GM04503 (cell line): ENCODE data around the gene C7orf33.
A peak's percentile ranks its signal among the peaks of the same experiment; 100 is the strongest.
"Not testable (repeated sequence)": the region's sequence is repeated elsewhere in the genome, so short reads cannot be mapped to it uniquely, and the experiment has no call there.

Source experiments
- DNase-seq: peaks from one replicate; pipeline ENCODE4 v3.0.0-alpha.2; 2012; ENCODE audit warnings: low read depth

C7orf33 gene

DNA sequence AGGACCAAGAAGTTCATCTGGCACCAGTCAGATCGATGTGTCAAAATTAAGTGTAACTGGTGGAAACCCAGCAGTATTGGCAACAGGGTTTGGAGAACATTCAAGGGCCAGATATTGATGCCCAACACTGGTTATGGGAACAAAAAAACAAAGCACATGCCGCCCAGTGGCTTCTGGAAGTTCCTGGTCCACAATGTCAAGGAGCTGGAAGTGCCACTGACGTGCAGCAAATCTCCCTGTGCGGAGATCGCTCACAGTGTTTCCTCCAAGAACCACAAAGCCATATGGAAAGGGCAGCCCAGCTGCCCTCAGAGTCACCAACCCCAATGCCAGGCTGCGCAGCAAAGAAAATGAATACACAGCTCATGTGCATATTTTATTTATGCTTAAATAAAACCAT is 10.1 kb upstream of the C7orf33 start:
- DNase-seq: no peak

DNA sequence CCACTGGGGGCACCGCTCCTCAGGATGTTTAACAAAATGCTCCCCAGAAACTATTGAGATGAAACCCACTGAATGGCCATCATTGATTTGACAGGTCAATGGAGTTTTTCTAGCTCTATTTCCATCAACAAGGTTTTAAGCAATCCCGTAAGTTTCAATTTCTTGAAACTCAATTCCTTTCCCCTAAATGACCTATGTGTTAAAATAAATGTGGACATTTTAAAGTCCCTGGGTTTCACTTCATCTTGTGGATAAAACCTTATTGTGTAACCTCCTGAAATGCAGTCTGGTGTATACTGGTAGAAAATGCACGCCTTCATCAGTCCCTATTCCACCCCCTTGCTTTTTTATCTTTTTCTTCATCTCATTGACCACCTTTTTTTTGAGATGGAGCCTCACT is 8.9 kb upstream of the C7orf33 start:
- DNase-seq: no peak

DNA sequence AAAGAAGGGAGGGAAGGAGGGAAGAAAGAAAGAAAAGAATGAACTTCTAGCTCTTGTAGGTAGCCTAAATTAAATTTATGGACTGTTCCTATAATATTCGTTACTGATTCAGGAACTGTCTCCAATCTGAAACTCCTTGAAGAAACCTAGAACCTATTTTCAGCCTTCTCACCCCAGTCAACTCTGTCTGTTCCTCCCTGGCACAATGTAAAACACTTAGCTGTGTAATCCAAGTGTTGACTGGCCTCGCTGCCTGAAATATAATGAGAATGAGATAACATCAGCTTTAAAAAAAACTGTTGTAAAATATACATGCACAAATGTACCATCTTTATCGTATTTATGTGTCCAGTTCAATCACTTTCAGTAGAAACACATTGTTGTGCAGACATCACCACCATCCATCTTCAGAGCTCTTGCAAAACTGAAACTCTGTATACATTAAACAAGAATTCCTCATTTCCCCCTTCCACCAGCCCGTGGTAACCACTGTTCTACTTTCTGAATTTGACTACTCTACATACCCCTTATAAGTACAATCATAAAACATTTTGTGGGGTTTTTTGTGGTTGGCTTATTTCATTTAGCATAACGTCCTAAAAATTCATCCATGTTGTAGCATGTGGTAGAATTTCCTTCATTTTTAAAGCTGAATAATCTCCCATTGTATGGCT is 6.3 kb upstream of the C7orf33 start:
- DNase-seq: no peak

DNA sequence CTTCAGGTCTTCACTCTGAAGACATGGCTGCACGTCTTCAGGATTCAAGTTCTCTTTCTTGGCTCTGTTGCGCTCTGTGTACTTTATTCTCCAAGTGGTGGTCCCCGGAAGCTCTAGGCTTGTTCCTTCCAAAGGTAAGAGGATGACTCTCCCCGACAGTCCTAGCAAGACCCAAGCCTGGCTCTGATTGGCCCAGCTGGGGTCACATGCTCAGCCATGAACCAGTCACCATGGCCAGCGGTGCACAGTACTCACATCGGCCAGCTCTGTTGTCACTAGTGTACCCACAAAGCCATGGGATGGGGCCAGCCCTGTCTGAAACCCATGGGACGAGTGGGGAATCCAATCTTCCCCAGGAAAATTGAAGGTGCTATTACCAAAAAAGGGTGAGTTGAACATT is 5.2 kb upstream of the C7orf33 start:
- DNase-seq: no peak

DNA sequence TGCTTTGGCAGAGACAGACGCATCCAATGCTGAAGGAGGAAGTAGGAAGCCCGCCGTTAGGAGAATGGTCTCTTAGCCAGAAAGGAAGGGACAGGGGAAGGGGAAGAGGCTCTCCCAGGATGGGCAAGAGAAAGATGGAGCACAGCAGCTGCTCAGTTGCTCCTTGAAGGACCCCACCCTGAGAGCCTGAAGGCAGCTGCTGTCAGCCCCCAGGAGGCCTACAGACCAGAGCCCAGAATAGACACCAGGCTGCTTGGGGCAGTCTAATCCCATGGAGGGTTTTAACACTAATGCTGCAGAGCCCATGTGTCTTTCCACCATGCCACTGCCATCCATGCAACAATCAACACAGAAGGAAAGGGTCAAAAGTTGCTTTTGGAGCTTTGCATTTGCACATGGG is 3.5 kb upstream of the C7orf33 start:
- DNase-seq: no peak

DNA sequence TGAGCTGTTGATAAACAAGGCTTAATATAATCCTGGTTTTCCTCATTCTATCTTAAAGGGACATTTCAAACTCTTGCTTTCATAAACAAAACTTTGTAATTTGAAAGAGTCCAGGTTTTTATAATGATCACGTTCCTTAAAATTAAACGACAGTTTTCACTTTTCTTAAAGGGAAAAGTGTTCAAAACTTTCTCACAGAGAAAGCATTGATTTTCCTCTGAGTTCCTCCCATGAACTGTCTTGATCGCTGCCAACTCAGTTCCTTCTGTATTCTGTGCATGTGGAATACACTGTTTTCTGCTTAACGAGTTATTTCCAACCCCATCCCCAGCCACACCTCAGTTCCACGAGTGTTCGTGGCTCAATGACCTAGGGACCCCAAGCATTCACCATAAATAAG is 2.4 kb upstream of the C7orf33 start:
- no peak for DNase-seq

DNA sequence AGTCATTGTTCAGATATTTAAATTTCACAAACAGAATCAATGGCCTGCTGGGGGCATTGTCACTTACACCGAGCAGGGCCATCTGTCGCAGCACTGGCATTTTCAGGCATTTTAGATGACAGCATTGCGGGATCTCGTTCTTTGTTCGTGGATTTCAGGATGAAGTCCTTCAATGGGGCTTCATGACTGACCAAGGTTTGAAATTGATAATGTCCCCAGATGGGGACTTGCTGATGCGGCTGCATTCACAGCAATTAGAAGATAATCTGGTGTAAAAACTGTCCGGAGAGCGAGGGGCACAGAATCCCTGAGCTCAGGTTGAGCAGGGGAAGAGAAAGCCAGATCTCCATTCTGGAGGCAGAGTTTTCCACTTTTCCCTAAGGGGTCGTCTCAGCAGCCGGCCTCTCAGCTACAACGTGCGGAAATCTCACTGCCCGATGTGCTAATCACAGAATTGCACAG is 1.9 kb upstream of the C7orf33 start:
- DNase-seq: no peak

DNA sequence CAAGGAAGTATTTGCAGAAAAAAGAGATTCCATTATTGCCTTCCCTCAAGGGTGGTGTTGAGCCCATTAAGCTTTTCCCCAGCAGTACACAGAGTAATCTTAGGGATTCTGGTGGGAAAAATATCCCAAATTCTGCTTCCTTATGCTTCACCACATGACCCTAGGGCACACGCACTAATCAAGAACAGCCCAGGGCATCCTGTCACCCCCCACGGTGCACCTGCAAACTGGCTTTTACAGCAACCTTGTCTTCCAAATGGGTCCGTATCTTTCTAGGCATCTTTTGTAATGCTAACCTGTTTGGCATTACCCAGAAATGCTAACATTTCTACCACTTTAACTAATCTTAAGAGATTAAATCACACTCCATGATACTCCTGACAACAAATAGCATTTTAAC is 926 bp upstream of the C7orf33 start:
- DNase-seq: no peak

DNA sequence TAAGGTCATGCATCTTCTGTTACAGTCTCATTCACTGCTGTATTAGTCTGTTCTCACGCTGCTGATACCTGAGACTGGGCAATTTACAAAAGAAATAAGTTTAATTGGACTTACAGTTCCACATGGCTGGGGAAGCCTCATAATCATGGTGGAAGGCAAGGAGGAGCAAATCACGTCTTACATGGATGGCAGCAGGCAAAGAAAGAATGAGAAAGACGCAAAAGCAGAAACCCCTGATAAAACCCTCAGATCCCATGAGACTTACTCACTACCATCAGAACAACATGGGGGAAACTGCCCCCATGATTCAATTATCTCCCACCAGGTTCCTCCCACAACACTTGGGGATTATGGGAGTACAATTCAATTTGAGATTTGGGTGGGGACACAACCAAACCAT is 5.8 kb downstream of the C7orf33 start:
- not testable (repeated sequence) for DNase-seq

DNA sequence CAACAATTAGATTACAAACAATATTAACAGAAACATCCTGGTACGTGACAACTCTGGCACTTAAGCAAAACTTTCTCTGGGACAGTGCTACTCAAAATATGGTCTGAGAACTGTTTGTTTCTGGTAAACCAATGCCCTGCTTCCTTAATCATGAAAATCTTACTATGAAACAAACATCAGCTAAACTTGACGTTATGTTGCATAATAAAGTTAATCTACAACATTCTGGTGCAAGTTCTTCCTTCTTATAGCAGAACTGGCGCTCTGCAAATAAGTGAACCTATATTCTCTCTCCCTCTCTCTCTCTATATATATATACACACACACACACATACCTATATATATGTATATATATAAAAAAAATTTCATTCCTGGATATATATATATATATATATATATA is 7.8 kb downstream of the C7orf33 start:
- no peak for DNase-seq

DNA sequence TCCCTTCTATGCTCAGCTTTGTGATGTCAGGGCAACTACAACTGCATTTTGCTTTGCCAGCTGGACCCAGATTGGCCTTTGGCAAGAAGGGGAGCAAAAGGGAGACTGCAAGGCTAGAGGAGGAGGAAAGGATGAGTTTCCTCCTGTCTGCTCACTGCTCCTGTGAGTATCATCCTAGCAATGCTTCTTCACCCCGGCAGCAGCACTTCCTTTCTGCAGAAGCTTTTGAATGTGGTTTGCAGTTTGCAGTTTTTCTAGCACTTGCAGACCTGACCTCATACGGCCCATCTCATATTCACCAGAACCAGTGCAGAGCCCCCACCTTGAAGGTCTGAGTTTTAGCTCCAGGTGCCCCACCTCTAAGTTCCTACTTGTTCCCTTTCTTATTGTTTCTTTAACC is 14.8 kb downstream of the C7orf33 start:
- no peak for DNase-seq

DNA sequence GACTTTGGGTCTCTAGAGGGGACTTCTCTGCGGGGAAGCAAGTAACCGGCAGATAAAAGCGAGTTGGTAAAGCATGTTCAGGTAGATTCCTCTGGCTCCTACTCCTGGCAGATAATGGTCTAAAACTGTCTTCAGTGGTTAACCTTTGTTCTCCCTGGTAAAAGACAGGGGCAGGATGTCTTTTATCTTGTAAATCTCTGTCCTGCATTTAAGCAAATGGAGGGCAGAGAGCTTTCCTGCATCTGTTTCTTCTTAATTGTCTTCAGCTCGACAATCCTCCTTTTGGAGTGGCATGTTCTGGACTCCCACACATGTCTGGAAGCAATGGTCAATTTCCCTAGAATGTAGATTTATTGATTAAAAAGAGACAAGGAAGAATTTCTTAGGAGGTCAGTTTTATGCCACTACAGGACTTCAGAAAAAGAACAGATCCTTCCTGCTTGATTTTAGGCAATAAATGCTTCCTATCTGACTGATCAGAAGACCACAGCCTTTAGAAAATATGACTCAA is 16.6 kb downstream of the C7orf33 start:
- no peak for DNase-seq

DNA sequence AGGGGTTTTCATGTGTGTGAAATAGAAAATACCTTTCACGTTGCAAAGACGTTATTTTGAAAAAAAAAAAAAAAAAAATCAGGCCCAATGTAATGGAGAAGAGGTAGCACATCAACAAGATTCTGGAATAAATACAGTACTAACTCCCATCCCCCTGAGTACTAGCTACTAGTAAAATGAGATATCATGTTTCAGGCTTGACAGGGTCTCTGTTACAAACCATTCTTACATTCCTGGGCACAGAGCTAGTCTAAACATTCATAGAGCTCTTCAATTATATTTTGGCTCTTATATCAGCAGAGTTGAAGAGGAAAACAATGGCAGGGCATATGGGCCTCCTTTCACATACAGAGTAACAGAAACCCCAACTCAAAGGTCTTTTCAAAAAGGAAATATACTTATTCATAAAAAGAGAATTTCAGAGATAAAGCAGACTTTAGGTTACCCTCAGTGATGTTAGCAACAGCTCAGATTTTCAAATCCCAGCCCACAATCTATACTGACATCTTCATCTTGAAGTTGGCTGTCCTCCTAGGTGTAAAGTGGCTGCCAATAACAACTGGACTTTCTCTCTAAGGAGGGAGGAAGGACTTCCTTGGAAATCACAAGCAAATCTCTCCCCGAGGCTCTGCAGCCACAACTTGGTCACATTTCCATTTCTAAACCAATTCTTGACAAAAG is 18.6 kb downstream of the C7orf33 start:
- no peak for DNase-seq

DNA sequence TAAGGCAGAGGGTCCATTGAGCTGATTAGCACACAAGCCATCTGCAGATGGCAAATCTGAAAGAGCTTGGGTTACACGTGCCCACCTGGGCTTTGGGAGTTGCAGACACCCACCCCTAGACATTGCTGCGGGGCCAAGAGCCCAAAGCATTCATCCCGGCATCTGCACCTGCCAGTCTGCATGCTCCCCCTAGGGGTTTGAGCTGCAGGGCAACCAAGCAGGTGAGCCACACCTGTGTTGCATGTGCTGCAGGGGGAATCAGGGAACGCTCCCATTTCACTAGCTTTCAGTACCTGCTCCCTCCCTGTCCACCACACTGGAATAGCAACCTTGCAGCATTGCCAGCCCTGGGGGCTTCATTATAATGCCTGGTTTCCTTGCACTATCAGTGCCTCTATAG is 21.1 kb downstream of the C7orf33 start:
- DNase-seq: no peak

DNA sequence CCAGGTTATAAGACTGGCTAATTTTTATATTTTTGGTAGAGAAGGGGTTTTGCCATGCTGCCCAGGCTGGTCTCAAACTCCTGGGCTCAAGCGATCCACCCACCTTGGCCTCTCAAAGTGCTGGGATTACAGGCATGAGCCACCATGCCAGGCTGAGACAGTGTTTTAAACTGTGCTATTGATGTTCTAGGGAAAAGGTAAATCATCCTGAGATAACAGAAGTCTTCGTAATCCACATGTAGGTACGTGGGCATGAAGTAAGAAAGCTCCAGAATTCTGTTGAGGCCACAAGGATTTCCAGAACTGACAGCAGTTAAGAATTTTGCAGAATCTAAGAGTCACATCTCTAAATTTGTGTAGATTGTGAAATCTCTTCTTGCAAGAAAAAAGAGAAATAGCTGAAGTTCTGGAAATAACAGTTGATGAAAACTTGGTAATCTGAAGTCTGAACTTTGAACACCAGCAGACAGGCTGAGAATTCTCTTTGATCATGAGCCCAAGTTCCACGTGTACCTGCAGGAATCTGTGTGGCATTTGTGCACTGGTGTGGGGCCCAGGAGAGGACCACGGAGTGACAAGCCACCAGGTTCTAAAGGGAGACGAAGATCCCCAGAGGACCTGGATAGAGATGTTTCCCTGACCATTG is 24.6 kb downstream of the C7orf33 start:
- DNase-seq: no peak

DNA sequence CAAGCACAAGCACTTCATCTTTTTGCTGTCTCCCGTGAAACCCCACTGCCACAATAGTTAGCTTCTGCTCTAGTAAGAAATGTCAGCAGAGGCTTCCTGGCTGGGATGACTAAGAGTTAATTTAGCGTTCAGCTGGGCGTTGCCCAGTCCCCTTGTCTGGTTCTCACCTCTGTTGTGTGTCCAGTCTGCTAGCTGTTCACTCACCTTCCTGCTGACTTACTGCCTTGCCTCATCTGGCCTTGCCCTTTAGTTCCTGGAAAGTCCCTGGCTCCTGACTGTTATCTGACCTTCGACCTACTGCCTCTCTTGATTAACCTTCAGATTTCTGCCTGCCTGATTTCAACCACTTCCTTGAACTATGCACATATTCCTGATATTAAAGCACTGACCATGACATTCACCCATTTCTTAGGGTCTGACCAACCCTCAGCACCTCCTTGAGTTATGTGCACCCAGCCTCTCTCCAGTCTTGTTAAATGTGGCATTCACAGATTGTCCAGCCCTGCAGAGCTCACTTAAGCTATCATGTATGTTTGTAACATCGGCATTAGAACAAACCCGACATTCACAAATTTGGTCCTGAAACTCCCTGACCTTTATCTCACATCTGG is 30.3 kb downstream of the C7orf33 start:
- no peak for DNase-seq

DNA sequence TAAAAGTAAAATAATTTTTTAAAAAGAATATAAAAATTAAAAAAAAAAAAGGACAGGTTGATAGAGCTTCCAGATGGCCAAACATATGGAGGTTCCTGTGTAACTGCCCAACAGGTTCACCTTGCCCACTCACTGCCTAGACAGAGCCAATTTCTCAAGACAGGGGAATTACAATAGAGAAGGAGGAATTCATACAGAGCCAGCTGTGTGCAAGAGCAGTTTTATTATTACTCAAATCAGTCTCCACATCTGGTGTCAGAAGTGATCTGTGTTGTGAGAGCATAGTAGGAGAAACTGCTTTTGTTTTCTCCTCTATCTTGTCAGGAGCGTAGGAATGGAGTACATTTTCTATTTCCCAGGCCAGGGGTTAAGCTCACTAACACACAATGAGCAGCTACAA is 31.0 kb downstream of the C7orf33 start:
- no peak for DNase-seq

DNA sequence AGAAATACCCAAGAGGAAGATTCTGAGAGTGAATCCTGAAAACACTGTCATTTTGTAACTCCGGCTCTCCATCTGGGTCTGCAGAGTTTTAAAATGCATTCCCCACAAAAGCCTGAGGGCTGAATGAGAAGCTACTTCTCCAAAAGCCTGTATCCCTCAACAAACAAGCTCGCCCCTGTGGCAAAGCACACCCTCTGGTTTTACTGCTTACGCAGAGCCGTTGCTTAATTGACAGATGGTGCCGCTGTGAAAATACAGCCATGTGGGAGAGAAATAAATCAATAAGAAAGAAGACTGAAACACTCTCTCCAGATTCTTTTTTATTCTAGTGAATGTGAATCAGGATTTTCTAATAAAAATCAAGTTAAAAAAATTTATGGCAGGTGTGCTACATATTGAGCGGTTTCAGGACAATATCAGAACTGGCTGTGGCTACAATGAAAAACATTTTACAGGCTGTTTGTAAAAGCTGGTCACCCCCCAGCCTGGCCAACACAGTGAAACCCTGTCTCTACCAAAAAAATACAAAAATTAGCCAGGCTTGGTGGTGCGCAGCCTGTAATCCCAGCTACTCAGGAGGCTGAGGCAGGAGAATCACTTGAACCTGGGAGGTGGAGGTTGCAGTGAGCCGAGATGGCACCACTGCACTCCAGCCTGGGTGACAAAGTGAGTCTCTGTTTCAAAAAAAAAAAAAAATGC is 32.5 kb downstream of the C7orf33 start:
- no peak for DNase-seq

DNA sequence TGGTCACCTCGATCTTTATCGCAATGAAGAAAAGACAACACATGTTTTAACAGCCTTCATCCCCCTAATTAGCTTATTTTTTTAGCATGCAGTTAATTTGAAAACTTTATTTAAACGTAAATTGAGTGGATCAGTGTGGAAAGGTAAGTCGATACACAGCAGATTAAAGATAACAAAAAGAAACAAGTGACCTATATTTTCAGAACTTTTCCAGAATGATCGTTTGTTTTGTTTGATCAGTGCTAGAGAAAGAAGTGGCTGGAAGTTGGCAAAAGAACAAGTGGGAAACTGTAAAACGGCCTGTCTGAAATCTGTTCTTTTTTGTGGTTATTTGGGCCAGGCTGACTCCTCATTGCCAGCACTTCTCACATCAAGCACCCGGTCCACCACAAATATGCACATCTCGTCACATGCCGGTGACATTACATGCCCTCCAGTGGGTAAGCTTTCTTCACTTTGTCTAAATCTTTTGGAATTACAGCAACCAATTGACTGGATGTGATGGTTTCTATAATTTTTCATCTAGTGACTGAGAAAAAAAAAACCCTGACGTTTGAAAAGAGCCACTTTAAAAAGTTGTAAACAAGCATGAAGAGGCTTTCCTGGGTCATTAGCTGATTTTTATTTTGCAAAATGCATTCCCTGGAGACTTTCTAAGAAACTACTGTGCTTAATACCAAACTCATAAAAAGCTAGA is 33.2 kb downstream of the C7orf33 start:
- DNase-seq: peak; percentile 22

DNA sequence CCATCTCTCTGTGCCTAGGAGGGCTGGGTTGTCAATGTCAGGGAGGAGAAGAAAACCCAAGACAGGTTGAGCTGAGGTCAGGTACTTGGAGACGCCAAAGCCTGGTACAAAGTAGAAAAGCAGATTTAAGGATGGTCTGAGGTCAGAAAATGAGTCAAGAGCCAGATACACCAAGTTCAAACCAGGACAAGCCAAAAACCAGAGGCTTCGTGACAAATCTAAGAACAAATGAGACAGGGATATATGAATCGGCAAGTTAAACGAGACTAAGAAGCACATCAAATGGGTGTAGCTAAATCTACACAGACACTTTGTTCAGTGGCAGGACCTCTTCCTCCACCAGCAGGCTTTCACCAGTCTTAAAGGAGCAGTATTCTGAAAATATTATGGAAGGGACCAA is 34.2 kb downstream of the C7orf33 start:
- DNase-seq: no peak

DNA sequence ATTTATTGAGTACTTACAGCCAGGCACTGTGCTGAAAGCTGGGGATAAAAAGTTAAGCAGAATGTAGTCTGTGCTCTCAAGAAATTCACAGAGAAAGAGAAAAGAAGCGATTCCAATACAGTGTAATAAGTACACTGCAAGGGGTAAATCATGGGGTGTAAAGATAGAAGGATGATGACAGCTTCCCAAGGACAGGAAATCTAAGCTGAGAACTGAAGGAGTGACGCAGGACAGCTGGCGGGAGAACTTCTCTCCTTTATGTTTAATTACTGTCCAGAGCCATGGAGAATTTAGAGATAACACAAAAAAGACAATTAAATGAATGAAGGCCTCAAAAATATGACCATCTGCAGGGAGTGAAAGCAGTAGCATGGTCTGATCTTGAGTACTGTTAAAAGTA is 34.8 kb downstream of the C7orf33 start:
- no peak for DNase-seq

DNA sequence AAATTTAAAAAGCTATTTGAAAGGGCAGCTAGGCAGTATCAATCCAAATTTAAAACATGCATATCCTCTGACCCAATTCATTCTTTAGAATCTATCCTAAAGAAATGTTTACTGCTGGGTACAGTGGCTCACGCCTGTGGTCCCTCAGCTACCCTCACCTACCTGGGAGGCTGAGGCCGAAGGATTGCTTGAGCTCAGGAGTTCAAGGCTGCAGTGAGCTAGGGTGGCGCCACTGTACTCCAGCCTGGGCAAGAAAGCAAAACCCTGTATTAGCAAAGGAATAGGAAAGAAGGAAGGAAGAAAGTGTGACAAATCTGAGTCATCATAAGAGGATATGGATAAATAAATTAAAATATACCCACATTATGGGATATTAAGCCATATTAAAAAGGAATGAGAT is 36.3 kb downstream of the C7orf33 start:
- no peak for DNase-seq
